OCI-LY1 (cell line): ENCODE results near the gene LAPTM5.

ENCODE experiments used
- H2AFZ ChIP-seq: fragments of 200-600 bp; sonication (generic), shearing (Covaris generic); 2 replicates; pipeline ENCODE4 v1.6.0; 2014; ENCODE audit warnings: antibody characterized with exemption, mild to moderate bottlenecking, low read length
- H3F3A ChIP-seq: fragments of 200-600 bp; sonication (generic), shearing (Covaris generic); 2 replicates; pipeline ENCODE4 v1.6.0; 2014; ENCODE audit warnings: mild to moderate bottlenecking, antibody characterized with exemption, low read length, moderate library complexity; ENCODE audit not compliant: insufficient read depth
- H3K27ac ChIP-seq: fragments of 200-600 bp; sonication (generic); 2 replicates; pipeline ENCODE4 v1.5.1; 2014; ENCODE audit warnings: low read length, mixed run types, mild to moderate bottlenecking, low read depth; ENCODE audit not compliant: poor library complexity, severe bottlenecking
- H3K27me3 ChIP-seq: fragments of 200-600 bp; sonication (generic); 2 replicates; pipeline ENCODE4 v1.6.0; 2014; ENCODE audit warnings: antibody characterized with exemption, mild to moderate bottlenecking, low read length, moderate library complexity; ENCODE audit not compliant: insufficient read depth
- H3K36me3 ChIP-seq: fragments of 200-600 bp; sonication (generic); 2 replicates; pipeline ENCODE4 v1.6.1; 2014; ENCODE audit warnings: mild to moderate bottlenecking, antibody characterized with exemption, low read length, moderate library complexity, mixed read lengths; ENCODE audit not compliant: insufficient read depth
- H3K4me1 ChIP-seq: fragments of 200-600 bp; sonication (generic); 2 replicates; pipeline ENCODE4 v1.5.1; 2014; ENCODE audit warnings: mild to moderate bottlenecking, low read length, moderate library complexity; ENCODE audit not compliant: insufficient read depth, severe bottlenecking
- H3K4me2 ChIP-seq: fragments of 200-600 bp; sonication (generic), shearing (Covaris generic); 2 replicates; pipeline ENCODE4 v1.6.1; 2014; ENCODE audit warnings: low read length
- H3K4me3 ChIP-seq: fragments of 200-600 bp; sonication (generic); 2 replicates; pipeline ENCODE4 v1.5.1; 2014; ENCODE audit warnings: low read length, low read depth, mild to moderate bottlenecking, mixed read lengths; ENCODE audit not compliant: poor library complexity, severe bottlenecking
- H3K79me2 ChIP-seq: fragments of 200-600 bp; shearing (Covaris generic); 2 replicates; pipeline ENCODE4 v1.6.1; 2016; ENCODE audit warnings: mixed run types, low read length, mixed read lengths; ENCODE audit not compliant: insufficient read depth
- H3K9ac ChIP-seq: fragments of 200-600 bp; sonication (generic), shearing (Covaris generic); 2 replicates; pipeline ENCODE4 v1.6.1; 2014; ENCODE audit warnings: mild to moderate bottlenecking, low read length, mixed read lengths
- H3K9me2 ChIP-seq: fragments of 200-600 bp; sonication (generic), shearing (Covaris generic); 2 replicates; pipeline ENCODE4 v1.6.1; 2014; ENCODE audit warnings: low read depth, mild to moderate bottlenecking, low read length, mixed read lengths
- H3K9me3 ChIP-seq: fragments of 200-600 bp; shearing (Covaris generic); 2 replicates; pipeline ENCODE4 v1.6.1; 2014; ENCODE audit warnings: low read length, mixed read lengths
- H4K20me1 ChIP-seq: fragments of 200-600 bp; sonication (generic), shearing (Covaris generic); 2 replicates; pipeline ENCODE4 v1.6.0; 2016; ENCODE audit warnings: mild to moderate bottlenecking, low read length; ENCODE audit not compliant: insufficient read depth
- EZH2 ChIP-seq: fragments of 200-600 bp; sonication (generic), shearing (Covaris generic); IDR thresholded peaks from 2 replicates; pipeline ENCODE4 v1.8.0; 2017; ENCODE audit warnings: borderline replicate concordance, mixed run types, mild to moderate bottlenecking, antibody characterized with exemption, low read length, moderate library complexity, mixed read lengths
- TF ChIP-seq, protein P1 (sequence below): fragments of 200-600 bp; sonication (generic), shearing (Covaris generic); IDR thresholded peaks from 2 replicates; pipeline ENCODE4 v1.5.1; 2017; ENCODE audit warnings: mild to moderate bottlenecking, antibody characterized with exemption, low read length, moderate library complexity, mixed read lengths

LAPTM5 gene

DNA sequence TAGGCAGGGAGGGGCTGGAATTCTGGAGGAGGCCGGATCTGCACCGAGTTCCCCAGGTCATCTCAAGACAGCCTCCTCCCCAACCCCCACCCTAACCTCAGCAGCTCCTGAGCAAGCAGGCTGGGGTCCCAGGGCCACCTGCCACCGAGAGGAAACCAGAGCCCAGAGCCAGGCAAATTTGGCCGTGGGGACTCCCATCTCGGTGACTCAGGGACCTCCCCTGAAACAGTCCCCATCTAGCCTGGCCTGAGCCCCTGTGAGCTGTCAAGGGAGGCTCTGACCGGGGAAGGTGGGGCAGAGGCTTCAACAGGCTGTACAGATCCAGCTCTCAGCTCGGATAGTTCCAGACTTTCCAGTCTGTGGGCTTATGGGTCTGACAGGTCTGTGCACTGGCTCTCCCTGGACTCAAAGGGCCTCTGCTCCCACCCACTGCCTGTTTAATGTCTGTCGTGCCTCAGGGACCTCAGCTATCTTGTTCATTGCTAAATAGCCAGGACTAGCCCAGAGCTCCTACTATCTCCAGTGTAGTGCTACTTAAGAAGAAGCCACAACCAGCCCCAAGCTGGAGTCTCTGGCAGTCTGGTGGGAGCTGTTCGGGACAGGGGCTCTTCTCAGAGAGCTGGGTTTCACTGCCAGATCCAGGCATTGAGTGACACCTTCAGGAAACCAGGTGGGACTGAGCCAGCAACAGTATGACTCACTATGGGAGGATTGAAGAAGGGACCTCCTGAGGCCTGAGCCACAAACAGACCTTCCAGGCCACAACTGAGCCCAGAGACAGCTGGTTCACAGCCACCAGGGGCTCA is 59.8 kb downstream of the LAPTM5 start:
- no peaks in the 10 kb centered on the region for H3K4me1 ChIP-seq
- no peaks in the 10 kb centered on the region for H3F3A ChIP-seq
- H3K9me3 ChIP-seq = no peaks in the 10 kb centered on the region
- H4K20me1 ChIP-seq = no peaks in the 10 kb centered on the region
- no peak overlapping the region for H3K9ac ChIP-seq
- H2AFZ ChIP-seq = no peak overlapping the region
- no peak overlapping the region for H3K4me3 ChIP-seq
- H3K79me2 ChIP-seq = no peaks in the 10 kb centered on the region
- no peak overlapping the region for H3K4me2 ChIP-seq
- no peaks in the 10 kb centered on the region for H3K36me3 ChIP-seq
- H3K9me2 ChIP-seq = no peaks in the 10 kb centered on the region
- H3K27me3 ChIP-seq = no peaks in the 10 kb centered on the region
- H3K27ac ChIP-seq = no peak overlapping the region
- TF ChIP-seq, protein P1, sequence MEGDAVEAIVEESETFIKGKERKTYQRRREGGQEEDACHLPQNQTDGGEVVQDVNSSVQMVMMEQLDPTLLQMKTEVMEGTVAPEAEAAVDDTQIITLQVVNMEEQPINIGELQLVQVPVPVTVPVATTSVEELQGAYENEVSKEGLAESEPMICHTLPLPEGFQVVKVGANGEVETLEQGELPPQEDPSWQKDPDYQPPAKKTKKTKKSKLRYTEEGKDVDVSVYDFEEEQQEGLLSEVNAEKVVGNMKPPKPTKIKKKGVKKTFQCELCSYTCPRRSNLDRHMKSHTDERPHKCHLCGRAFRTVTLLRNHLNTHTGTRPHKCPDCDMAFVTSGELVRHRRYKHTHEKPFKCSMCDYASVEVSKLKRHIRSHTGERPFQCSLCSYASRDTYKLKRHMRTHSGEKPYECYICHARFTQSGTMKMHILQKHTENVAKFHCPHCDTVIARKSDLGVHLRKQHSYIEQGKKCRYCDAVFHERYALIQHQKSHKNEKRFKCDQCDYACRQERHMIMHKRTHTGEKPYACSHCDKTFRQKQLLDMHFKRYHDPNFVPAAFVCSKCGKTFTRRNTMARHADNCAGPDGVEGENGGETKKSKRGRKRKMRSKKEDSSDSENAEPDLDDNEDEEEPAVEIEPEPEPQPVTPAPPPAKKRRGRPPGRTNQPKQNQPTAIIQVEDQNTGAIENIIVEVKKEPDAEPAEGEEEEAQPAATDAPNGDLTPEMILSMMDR = no peak
- TF ChIP-seq EZH2 = no peak

- H3K27ac ChIP-seq = no peak overlapping the region
- no peaks in the 10 kb centered on the region for H3K27me3 ChIP-seq
- H3K79me2 ChIP-seq = no peaks in the 10 kb centered on the region
- no peak overlapping the region for H3K9ac ChIP-seq
- H3F3A ChIP-seq = no peaks in the 10 kb centered on the region
- H3K9me2 ChIP-seq = no peaks in the 10 kb centered on the region
- no peaks in the 10 kb centered on the region for H3K36me3 ChIP-seq
- no peak overlapping the region for H2AFZ ChIP-seq
- no peak overlapping the region for H3K4me3 ChIP-seq
- no peak overlapping the region for H3K4me2 ChIP-seq
- H4K20me1 ChIP-seq = no peaks in the 10 kb centered on the region
- TF ChIP-seq, protein P1 = no peak
- no peak for TF ChIP-seq EZH2
- H3K9me3 ChIP-seq = no peaks in the 10 kb centered on the region
- H3K4me1 ChIP-seq = no peaks in the 10 kb centered on the region
Measured at GRCh38 chr1:30696831-30697230, 60.7 kb downstream of the LAPTM5 start.

DNA sequence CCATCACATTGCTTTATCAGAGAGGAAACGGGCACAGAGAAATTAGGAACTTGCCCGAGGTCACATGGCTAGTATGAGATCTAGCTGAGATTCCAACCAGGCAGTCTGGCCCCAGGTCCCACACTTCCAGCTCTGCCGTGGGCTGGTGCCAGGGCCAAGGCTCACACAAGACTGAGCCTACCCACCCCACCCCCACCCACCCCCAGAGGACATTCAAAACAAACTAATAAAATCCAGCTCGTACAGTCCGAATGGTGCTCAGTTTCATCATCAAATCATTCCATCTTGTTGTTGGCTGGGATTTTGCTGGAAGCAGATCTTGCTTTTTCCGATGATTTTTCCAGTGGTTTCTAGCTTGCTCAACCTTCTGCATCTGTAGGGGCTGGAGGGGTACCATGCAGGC is 62.1 kb downstream of the LAPTM5 start:
- Histone ChIP-seq H3K27ac (no peak overlapping the region), H3K36me3 (no peaks in the 10 kb centered on the region), H3K9ac (no peak overlapping the region), H3K9me2 (no peaks in the 10 kb centered on the region), H3K27me3 (no peaks in the 10 kb centered on the region), H3K4me1 (no peaks in the 10 kb centered on the region), H4K20me1 (no peaks in the 10 kb centered on the region), H2AFZ (no peak overlapping the region), H3K9me3 (no peaks in the 10 kb centered on the region), H3K4me3 (no peak overlapping the region), H3F3A (no peaks in the 10 kb centered on the region), H3K4me2 (no peak overlapping the region), H3K79me2 (no peaks in the 10 kb centered on the region)
- TF ChIP-seq EZH2 = no peak
- TF ChIP-seq, protein P1 = no peak
